Mesenchymal stem cell (in vitro differentiated cells and primary cell): Measurements from ENCODE around the gene CDC20B.

Source experiments
- DNase-seq: peaks from one replicate; pipeline ENCODE4 v3.0.0-alpha.2; 2013
- H2AFZ ChIP-seq: one replicate; pipeline ENCODE4 v1.6.1; 2013; ENCODE audit warnings: low read depth, mild to moderate bottlenecking, control low read depth, inconsistent platforms, low read length, moderate library complexity
- H2AK5ac ChIP-seq: 2 replicates; pipeline ENCODE4 v1.6.1; 2013; ENCODE audit warnings: low read length, moderate library complexity, mild to moderate bottlenecking, inconsistent platforms; ENCODE audit not compliant: severe bottlenecking
- H2BK120ac ChIP-seq: one replicate; pipeline ENCODE4 v1.6.1; 2013; ENCODE audit warnings: low read depth, mild to moderate bottlenecking, inconsistent platforms, low read length, moderate library complexity
- H2BK12ac ChIP-seq, 2 experiments: one replicate each; pipeline ENCODE4 v1.6.1; 2013; ENCODE audit warnings: inconsistent platforms in 2 of 2, low read length in 2 of 2, mild to moderate bottlenecking in 2 of 2, moderate library complexity in 2 of 2, control low read depth in 1 of 2
- H2BK15ac ChIP-seq: one replicate; pipeline ENCODE4 v1.6.1; 2013; ENCODE audit warnings: mild to moderate bottlenecking, low read depth, inconsistent platforms; ENCODE audit not compliant: poor library complexity, severe bottlenecking
- H2BK5ac ChIP-seq: 2 replicates; pipeline ENCODE4 v1.6.1; 2013; ENCODE audit warnings: low read depth, mild to moderate bottlenecking, low read length, control low read depth, inconsistent platforms; ENCODE audit not compliant: poor library complexity, severe bottlenecking
- H3K14ac ChIP-seq, 2 experiments: one replicate each; pipeline ENCODE4 v1.6.1; 2013; ENCODE audit warnings: inconsistent platforms in 2 of 2, low read length in 2 of 2, control low read depth in 1 of 2, mild to moderate bottlenecking in 1 of 2, moderate library complexity in 1 of 2
- H3K18ac ChIP-seq, 2 experiments: one replicate each; pipeline ENCODE4 v1.6.1; 2013; ENCODE audit warnings: inconsistent platforms in 2 of 2, low read length in 2 of 2, control low read depth in 1 of 2, low read depth in 1 of 2, mild to moderate bottlenecking in 1 of 2
- H3K23ac ChIP-seq, 2 experiments: one replicate each; pipeline ENCODE4 v1.6.1; 2013; ENCODE audit warnings: inconsistent platforms in 2 of 2, low read length in 2 of 2, mild to moderate bottlenecking in 2 of 2, moderate library complexity in 2 of 2, control low read depth in 1 of 2
- H3K27ac ChIP-seq: 2 replicates; pipeline ENCODE4 v1.5.1; 2013; ENCODE audit warnings: mild to moderate bottlenecking, moderate library complexity, low read length, control low read depth, inconsistent platforms; ENCODE audit not compliant: poor library complexity, severe bottlenecking
- H3K27me3 ChIP-seq, 2 experiments: 2 replicates each; pipeline versions ENCODE4 v1.6.1 to v1.7.0; 2013; ENCODE audit warnings: low read length in 2 of 2, mild to moderate bottlenecking in 2 of 2, moderate library complexity in 2 of 2, control low read depth in 1 of 2, inconsistent platforms in 1 of 2; ENCODE audit not compliant: control insufficient read depth in 1 of 2, insufficient read depth in 1 of 2
- H3K36me3 ChIP-seq, 2 experiments: 2 replicates each; pipeline versions ENCODE4 v1.6.1 to v1.7.0; 2013; ENCODE audit warnings: low read length in 2 of 2, control low read depth in 1 of 2, inconsistent platforms in 1 of 2, low read depth in 1 of 2, mild to moderate bottlenecking in 1 of 2; ENCODE audit not compliant: insufficient read depth in 2 of 2, control insufficient read depth in 1 of 2
- H3K4ac ChIP-seq, 2 experiments: one replicate each; pipeline ENCODE4 v1.6.1; 2013; ENCODE audit warnings: inconsistent platforms in 2 of 2, low read length in 2 of 2, mild to moderate bottlenecking in 2 of 2, moderate library complexity in 2 of 2, control low read depth in 1 of 2, low read depth in 1 of 2
- H3K4me1 ChIP-seq: 2 replicates; pipeline ENCODE4 v1.6.1; 2013; ENCODE audit warnings: low read depth, low read length, control low read depth; ENCODE audit not compliant: control insufficient read depth, insufficient read depth
- H3K4me2 ChIP-seq: 2 replicates; pipeline ENCODE4 v1.6.1; 2013; ENCODE audit warnings: low read length, mild to moderate bottlenecking, inconsistent platforms; ENCODE audit not compliant: poor library complexity, severe bottlenecking
- H3K4me3 ChIP-seq, 2 experiments: 2 replicates each; pipeline versions ENCODE4 v1.5.1 to v1.7.0; 2013; ENCODE audit warnings: low read length in 2 of 2, mild to moderate bottlenecking in 2 of 2, control low read depth in 1 of 2, low read depth in 1 of 2; ENCODE audit not compliant: insufficient read depth in 1 of 2
- H3K79me1 ChIP-seq: replicated peaks from 2 replicates; pipeline ENCODE4 v1.6.1; 2013; ENCODE audit warnings: mild to moderate bottlenecking, control low read depth, low read length, inconsistent platforms; ENCODE audit not compliant: poor library complexity, severe bottlenecking
- H3K9ac ChIP-seq: 2 replicates; pipeline ENCODE4 v1.7.0; 2013; ENCODE audit warnings: mild to moderate bottlenecking, low read length, moderate library complexity
- H3K9me3 ChIP-seq: 2 replicates; pipeline ENCODE4 v1.7.0; 2013; ENCODE audit warnings: mild to moderate bottlenecking, low read length; ENCODE audit not compliant: control insufficient read depth
- H4K8ac ChIP-seq: one replicate; pipeline ENCODE4 v1.6.1; 2013; ENCODE audit warnings: inconsistent platforms, mild to moderate bottlenecking, low read length, moderate library complexity
- H4K91ac ChIP-seq: one replicate; pipeline ENCODE4 v1.6.1; 2013; ENCODE audit warnings: mild to moderate bottlenecking, low read length, inconsistent platforms
- WGBS: methylation state at CpG from one replicate; pipeline ENCODE4 v1.1.7; 2013; ENCODE audit warnings: mixed read lengths; 5-methylcytosine and 5-hydroxymethylcytosine counted together

CDC20B gene

GRCh38 chr5:55114061-55114460, 58.9 kb downstream of the CDC20B start:
- H3K9me3 ChIP-seq = no peaks in the 10 kb centered on the region
- no peak overlapping the region for H2AK5ac ChIP-seq
- H3K4me2 ChIP-seq = no peak overlapping the region
- no peak overlapping the region for H2BK120ac ChIP-seq
- H3K4me3 ChIP-seq = no peak overlapping the region
- no peak overlapping the region for H2AFZ ChIP-seq
- H3K23ac ChIP-seq = no peak overlapping the region
- H2BK12ac ChIP-seq = no peak overlapping the region
- no peak overlapping the region for H3K14ac ChIP-seq
- H4K91ac ChIP-seq = no peak overlapping the region
- H3K36me3 ChIP-seq = no peaks in the 10 kb centered on the region
- H3K4ac ChIP-seq = no peak overlapping the region
- no peaks in the 10 kb centered on the region for H3K4me1 ChIP-seq
- no peak overlapping the region for H2BK15ac ChIP-seq
- no peak for DNase-seq
- H2BK5ac ChIP-seq = no peak overlapping the region
- no peak overlapping the region for H3K9ac ChIP-seq
- H3K27ac ChIP-seq = no peak overlapping the region
- H3K18ac ChIP-seq = no peak overlapping the region
- H3K27me3 ChIP-seq = peaks cover 0 to 17% of the 10 kb centered on the region in 2 experiments
- H3K79me1 ChIP-seq = no peaks in the 10 kb centered on the region
- H4K8ac ChIP-seq = no peak overlapping the region
- 46% methylated on average over 3 of the region's 3 CpGs for WGBS

DNA sequence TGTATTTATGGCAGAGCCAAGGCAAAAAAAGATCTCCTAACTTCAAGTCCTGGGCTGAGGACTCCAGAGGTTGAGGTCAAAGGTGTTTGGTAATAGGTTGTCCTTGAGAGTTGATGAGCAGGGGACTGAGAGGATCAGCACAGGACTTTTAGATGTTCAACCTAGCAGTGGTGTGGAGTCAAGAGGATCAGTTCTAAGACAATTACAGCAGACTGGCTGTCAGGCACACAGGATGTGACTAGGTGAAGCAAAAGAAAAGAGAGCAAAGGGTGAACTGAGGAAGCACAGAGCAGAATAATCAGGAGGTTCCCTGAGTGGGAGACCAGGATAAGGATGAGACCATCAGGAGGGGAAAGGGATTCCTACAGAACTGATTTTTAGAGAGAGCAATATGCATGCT, 59.6 kb downstream of the CDC20B start:
- no peak overlapping the region for H4K91ac ChIP-seq
- no peak for DNase-seq
- no peak overlapping the region for H3K27ac ChIP-seq
- no peak overlapping the region for H2AFZ ChIP-seq
- H3K36me3 ChIP-seq = no peaks in the 10 kb centered on the region
- H3K14ac ChIP-seq = no peak overlapping the region
- no peak overlapping the region for H2BK12ac ChIP-seq
- H3K4me1 ChIP-seq = no peaks in the 10 kb centered on the region
- H3K79me1 ChIP-seq = no peaks in the 10 kb centered on the region
- H3K27me3 ChIP-seq = peaks cover 0 to 17% of the 10 kb centered on the region in 2 experiments
- H4K8ac ChIP-seq = no peak overlapping the region
- no peak overlapping the region for H3K4me2 ChIP-seq
- no peaks in the 10 kb centered on the region for H3K9me3 ChIP-seq
- H3K4me3 ChIP-seq = no peak overlapping the region
- no peak overlapping the region for H3K4ac ChIP-seq
- H3K23ac ChIP-seq = no peak overlapping the region
- H2BK5ac ChIP-seq = no peak overlapping the region
- H2BK15ac ChIP-seq = no peak overlapping the region
- no peak overlapping the region for H3K9ac ChIP-seq
- no peak overlapping the region for H3K18ac ChIP-seq
- no peak overlapping the region for H2BK120ac ChIP-seq
- H2AK5ac ChIP-seq = no peak overlapping the region

GRCh38 chr5:55110217-55110616, 62.8 kb downstream of the CDC20B start:
- Histone ChIP-seq H2BK15ac (no peak overlapping the region), H2BK5ac (no peak overlapping the region), H3K27ac (no peak overlapping the region), H3K36me3 (no peaks in the 10 kb centered on the region), H4K8ac (no peak overlapping the region), H3K4ac (no peak overlapping the region), H3K27me3 (peaks cover 0 to 17% of the 10 kb centered on the region in 2 experiments), H3K79me1 (no peaks in the 10 kb centered on the region), H3K4me2 (no peak overlapping the region), H3K9ac (no peak overlapping the region), H3K14ac (no peak overlapping the region), H4K91ac (no peak overlapping the region), H3K4me1 (no peaks in the 10 kb centered on the region), H3K4me3 (no peak overlapping the region), H2AK5ac (no peak overlapping the region), H2BK120ac (no peak overlapping the region), H3K23ac (no peak overlapping the region), H3K9me3 (no peaks in the 10 kb centered on the region), H2AFZ (no peak overlapping the region), H3K18ac (no peak overlapping the region), H2BK12ac (no peak overlapping the region)
- no peak for DNase-seq
- 76% methylated on average over 2 of the region's 2 CpGs for WGBS

DNA sequence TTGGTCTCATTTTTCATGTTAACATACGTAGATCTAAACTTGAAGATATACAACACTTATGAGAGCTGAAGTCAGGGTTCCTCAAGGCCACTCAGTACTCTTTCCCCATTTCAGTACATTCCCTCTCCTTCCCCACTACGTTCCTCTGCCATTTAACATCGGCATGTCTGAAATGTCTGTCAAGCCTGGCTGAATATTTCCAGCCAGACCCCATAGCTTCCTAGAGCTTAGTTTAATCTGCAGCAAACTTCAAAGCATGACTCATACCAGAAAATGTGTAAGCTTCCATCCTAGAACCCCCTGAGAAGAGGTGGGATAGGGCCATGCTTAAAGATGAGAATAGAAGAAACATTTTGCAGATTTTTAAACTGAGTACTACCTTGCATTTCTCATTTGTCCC, 64.3 kb downstream of the CDC20B start:
- Histone ChIP-seq H3K36me3 (no peaks in the 10 kb centered on the region), H4K91ac (no peak overlapping the region), H2BK12ac (no peak overlapping the region), H3K4me1 (no peaks in the 10 kb centered on the region), H3K27ac (no peak overlapping the region), H2BK15ac (no peak overlapping the region), H3K4me2 (no peak overlapping the region), H3K4me3 (no peak overlapping the region), H2AFZ (no peak overlapping the region), H3K27me3 (peaks cover 0 to 7% of the 10 kb centered on the region in 2 experiments), H2AK5ac (no peak overlapping the region), H2BK5ac (no peak overlapping the region), H4K8ac (no peak overlapping the region), H3K14ac (no peak overlapping the region), H3K23ac (no peak overlapping the region), H3K9me3 (no peaks in the 10 kb centered on the region), H3K18ac (no peak overlapping the region), H3K79me1 (no peaks in the 10 kb centered on the region), H3K4ac (no peak overlapping the region), H3K9ac (no peak overlapping the region), H2BK120ac (no peak overlapping the region)
- DNase-seq = no peak
- WGBS = 70% methylated on average over 3 of the region's 3 CpGs
